Hepatic stellate cell (primary cell): Measurements from ENCODE around the gene ATAD2B.
A peak's percentile ranks its signal among the peaks of the same experiment; 100 is the strongest.
"Not testable (repeated sequence)": the region's sequence is repeated elsewhere in the genome, so short reads cannot be mapped to it uniquely, and the experiment has no call there.

Experiments
- DNase-seq: peaks from one replicate; pipeline ENCODE4 v3.0.0; 2011; ENCODE audit warnings: low spot score

ATAD2B gene

GRCh38 chr2:23926750-23927571 lies at the start of gene ATAD2B:
Gene ATAD2B (minus strand): TSS chr2:23927123. CDS start chr2:23926770, 353 bp downstream.
- DNase-seq, result peak; percentile 94

- no peak for DNase-seq
Observed at GRCh38 chr2:23967846-23968245, 40.9 kb upstream of the ATAD2B start.

GRCh38 chr2:23954325-23955014 lies 27.5 kb upstream of the ATAD2B start:
- no peak for DNase-seq

- DNase-seq, result no peak
Observed at GRCh38 chr2:23953625-23954024, 26.7 kb upstream of the ATAD2B start.

GRCh38 chr2:23952558-23952957 lies 25.6 kb upstream of the ATAD2B start:
- DNase-seq, result not testable (repeated sequence)

GRCh38 chr2:23947350-23947749 lies 20.4 kb upstream of the ATAD2B start:
- DNase-seq, result no peak

GRCh38 chr2:23944976-23945375 lies 18.1 kb upstream of the ATAD2B start:
- DNase-seq, result no peak

GRCh38 chr2:23944527-23944926 lies 17.6 kb upstream of the ATAD2B start:
- no peak for DNase-seq

- DNase-seq, result no peak
Observed at GRCh38 chr2:23943666-23944065, 16.7 kb upstream of the ATAD2B start.

- no peak for DNase-seq
Observed at GRCh38 chr2:23941644-23942043, 14.7 kb upstream of the ATAD2B start.

- DNase-seq, result peak; percentile 38
Observed at GRCh38 chr2:23940718-23941620, 14.0 kb upstream of the ATAD2B start.

- DNase-seq, result peak; percentile 86
Observed at GRCh38 chr2:23939987-23940717, 13.2 kb upstream of the ATAD2B start, which contains the start of gene UBXN2A. Gene UBXN2A (plus strand): TSS chr2:23940463. CDS start chr2:23958315, 17,852 bp downstream.

- DNase-seq, result no peak
Observed at GRCh38 chr2:23934259-23934658, 7.3 kb upstream of the ATAD2B start.

- DNase-seq, result peak; percentile 37
Observed at GRCh38 chr2:23926290-23926749, 603 bp downstream of the ATAD2B start.

GRCh38 chr2:23925702-23926289 lies 1.1 kb downstream of the ATAD2B start:
- DNase-seq, result peak; percentile 53

- no peak for DNase-seq
Observed at GRCh38 chr2:23924589-23925359, 2.1 kb downstream of the ATAD2B start.

- no peak for DNase-seq
Observed at GRCh38 chr2:23918837-23919489, 8.0 kb downstream of the ATAD2B start.

- DNase-seq, result no peak
Observed at GRCh38 chr2:23916727-23917405, 10.1 kb downstream of the ATAD2B start.

- DNase-seq, result no peak
Observed at GRCh38 chr2:23915327-23915726, 11.6 kb downstream of the ATAD2B start.
